ENCODE measurements around the gene TEX51.

- TF ChIP-seq CTCF (conservative IDR thresholded peaks at IDR 0.05; ENCODE audit: low read length) (no peak), EZH2phosphoT487 (IDR thresholded peaks at IDR 0.05; ENCODE audit: borderline replicate concordance) (no peak)
These were observed 46.4 kb downstream of the TEX51 start for GRCh38 chr2:126945118-126945517.
